Fibroblast of the conjunctiva (primary cell): ENCODE data around the gene OPA3.
A peak's percentile ranks its signal among the peaks of the same experiment; 100 is the strongest.

ENCODE experiments used
- DNase-seq: peaks from one replicate; pipeline ENCODE4 v3.0.0-alpha.2; 2010; ENCODE audit warnings: low read depth

The OPA3 gene

DNA sequence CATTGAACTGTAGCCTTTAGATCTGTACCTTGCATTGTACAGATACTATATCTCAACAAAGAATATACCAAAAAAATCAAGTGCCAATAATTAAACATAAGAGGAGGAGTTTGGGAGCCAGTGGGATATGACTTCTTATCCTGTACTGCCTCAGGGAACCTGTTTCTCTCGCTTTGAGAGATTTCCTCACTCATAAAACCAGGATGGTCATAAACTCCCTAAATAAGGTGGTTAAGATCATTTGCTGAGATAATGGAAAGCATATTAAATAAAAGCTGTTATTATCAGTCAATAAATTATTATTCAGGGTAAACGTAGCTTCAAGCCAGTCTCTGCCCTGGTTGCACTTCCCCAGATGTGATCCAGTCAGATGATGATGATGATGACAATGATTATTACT is 17.0 kb downstream of the OPA3 start:
- DNase-seq, result no peak

- no peak for DNase-seq
Observed at GRCh38 chr19:45564131-45564780, 20.3 kb downstream of the OPA3 start.

DNA sequence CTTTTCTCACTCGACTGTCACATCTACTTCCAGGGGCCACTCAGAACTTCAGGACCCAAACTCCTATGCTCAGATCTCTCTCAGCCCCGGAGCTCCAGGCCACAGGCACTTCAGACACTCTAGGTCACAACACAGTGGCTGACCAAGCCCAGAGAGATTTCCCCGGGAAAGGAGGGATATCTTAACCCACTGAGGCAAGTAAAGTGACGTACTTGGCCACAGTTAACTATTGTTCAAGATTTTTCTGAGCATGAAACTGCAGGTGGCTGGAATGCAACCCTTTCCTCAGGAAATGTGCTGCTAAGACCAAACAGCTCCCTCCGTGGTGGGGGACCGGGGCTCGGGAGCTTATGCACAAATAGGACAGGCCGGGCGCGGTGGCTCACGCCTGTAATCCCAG is 23.9 kb downstream of the OPA3 start:
- DNase-seq, result no peak

- no peak for DNase-seq
Observed at GRCh38 chr19:45560038-45560437, 24.6 kb downstream of the OPA3 start.

DNA sequence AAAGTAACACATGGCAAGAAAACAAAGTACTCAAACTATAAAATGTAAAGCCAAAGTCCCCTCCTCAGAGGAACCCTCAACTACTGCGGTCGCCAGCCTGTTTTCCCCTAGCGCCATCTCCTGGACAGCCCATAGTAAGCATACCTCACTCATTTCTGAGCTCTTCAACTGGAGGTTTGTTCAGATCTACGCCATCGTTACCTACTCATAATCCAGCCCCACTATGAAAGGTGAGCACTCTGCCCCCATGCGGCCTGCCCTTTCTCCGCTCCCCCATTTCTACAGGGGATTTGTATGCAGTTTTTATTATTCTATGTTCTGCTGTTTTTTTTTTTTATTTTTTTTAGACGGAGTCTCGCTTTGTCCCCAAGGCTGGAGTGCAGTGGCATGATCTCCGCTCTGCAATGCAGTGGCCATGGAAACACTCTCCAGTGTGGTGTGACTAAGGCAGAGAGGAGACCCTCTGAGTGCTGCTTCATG is 26.2 kb downstream of the OPA3 start:
- peak; percentile 23 for DNase-seq

GRCh38 chr19:45556835-45557234 is 27.8 kb downstream of the OPA3 start:
- no peak for DNase-seq

- DNase-seq, result no peak
Observed at GRCh38 chr19:45554481-45554880, 30.1 kb downstream of the OPA3 start.

DNA sequence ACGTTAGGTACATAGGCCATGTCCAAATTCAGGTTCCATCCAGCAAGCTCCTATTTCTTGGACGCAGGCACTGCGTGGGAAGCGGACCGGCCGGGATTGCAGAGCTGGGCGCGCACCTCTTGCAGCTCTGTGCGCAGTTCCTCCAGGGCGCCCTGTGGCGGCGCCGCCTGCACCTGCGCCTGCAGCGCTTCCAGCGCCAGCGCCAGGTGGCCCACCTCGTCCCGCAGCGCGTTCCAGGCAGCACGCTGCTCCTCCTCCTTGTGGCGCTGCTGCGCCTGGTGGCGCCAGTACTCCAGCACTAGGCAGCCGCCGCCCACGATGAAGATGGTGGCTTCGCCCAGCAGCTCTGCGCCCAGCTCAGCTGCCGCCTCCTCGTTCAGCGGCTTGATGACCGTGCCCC is 31.1 kb downstream of the OPA3 start:
- no peak for DNase-seq

GRCh38 chr19:45547965-45548609 is 36.5 kb downstream of the OPA3 start:
- no peak for DNase-seq

- no peak for DNase-seq
Observed at GRCh38 chr19:45547211-45547770, 37.3 kb downstream of the OPA3 start.

DNA sequence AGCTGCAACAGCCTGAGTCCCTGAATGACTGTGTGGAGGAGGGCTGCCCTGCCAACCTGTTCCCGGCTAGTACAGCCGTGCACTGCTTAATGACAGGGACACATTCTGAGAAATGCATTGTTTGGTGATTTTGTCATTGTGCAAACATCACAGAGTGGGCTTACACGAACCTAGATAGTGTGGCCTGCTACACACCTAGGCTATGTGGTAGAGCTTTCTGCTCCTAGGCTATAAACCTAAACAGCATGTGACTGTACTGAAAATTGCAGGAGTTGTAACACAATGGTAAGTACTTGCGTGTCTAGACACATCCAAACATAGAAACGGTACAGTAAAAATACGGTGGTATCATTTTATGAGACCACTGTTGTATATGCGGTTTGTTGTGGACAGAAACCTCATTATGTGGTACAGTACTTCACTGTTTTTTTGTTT is 42.4 kb downstream of the OPA3 start:
- no peak for DNase-seq

DNA sequence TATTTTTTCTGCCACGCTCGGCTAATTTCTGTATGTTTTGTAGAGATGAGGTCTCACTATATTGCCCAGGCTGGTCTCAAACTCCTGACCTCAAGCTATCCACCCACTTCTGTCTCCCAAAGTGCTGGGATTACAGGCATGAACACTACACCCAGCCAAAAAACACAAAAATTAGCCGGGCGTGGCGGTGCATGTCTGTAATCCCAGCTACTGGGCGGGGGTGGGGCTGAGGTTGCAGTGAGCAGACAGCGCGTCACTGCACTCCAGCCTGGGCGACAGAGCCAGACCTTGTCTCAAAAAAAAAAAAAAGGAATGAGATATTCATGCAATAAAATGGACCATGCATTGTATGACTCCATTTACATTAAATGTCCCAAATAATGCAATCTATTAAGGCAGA is 45.1 kb downstream of the OPA3 start:
- DNase-seq, result no peak

- no peak for DNase-seq
Observed at GRCh38 chr19:45531349-45531748, 53.3 kb downstream of the OPA3 start.

- DNase-seq, result no peak
Observed at GRCh38 chr19:45529420-45529785, 55.2 kb downstream of the OPA3 start.

- no peak for DNase-seq
Observed at GRCh38 chr19:45528744-45529419, 55.7 kb downstream of the OPA3 start.

DNA sequence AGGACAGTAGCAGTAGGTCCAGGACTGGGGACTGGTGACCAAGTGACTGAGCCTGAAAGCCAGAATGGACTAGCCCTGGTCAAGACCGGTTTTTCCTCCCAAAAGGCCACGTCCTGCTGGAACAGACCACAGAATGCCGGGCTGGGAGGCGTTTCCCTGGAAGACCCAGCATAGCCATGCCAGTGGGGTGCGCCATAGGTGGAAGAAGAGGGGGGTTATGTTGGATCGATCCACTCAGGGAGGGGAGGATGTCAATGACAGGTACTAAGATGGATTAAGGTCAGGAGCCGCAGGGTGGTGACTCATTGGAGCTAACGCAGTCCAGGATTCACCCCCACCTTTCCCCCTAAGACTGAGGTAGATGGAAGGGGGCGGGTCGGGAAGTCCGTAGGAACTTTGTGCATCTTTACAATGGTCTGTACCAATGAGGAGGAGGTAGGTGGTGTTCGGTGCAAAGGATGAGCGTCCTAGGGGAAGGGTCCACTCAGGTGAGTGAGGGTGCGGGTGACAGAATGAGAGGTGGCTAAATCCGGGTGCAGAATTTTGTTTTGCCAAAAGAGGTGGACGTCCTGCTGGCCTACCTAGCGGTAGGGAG is 56.4 kb downstream of the OPA3 start:
- no peak for DNase-seq

DNA sequence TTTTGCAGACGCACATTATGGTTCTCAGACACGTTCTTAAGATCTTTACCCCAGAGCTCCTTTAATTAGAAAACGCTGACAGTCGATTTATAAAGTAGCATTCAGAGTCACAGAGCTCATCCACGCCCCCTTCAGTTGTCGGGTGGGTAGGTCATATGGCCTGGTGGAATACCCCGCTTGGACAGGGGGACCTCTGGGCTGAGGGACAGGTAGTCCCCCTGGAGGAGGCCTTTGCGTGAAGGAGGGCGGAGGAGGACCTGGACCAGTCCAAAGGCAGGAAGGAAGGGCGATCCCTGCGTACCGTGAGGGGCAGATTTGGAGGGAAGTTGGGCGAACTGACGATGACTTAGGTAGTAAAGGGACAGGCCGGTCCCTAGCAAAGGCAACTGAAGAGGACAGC is 56.9 kb downstream of the OPA3 start:
- no peak for DNase-seq

GRCh38 chr19:45526971-45527370 is 57.6 kb downstream of the OPA3 start:
- no peak for DNase-seq

- DNase-seq, result no peak
Observed at GRCh38 chr19:45526143-45526542, 58.5 kb downstream of the OPA3 start.

DNA sequence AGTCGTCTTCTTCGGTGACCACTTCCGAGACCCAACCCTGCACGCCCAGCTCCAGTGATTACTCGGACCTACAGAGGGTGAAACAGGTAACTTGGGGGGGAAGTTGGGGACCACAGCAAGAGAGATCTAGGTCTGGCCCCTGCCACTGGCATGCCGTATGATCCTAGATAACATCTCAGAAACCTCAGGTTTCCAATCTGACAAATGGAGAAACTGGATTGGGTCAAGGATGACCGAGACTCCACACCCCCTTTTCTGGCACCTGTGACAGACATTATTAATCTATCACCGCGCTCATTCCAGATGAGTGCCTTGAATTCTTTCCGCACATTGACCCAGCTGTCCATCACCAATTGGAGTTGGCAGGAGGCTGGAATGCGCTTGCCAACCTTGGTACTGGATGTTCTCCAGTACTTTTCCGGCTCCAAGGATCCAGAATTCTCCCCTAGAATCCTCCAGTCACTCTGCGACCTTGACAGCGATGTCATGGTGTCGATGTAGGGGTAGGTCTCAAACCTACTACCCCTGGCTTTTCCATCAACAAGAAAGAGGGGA is 60.0 kb downstream of the OPA3 start:
- no peak for DNase-seq

- peak; percentile 82 for DNase-seq
Observed at GRCh38 chr19:45523642-45524256, 60.9 kb downstream of the OPA3 start.
